Measurements from ENCODE around the gene KIF18B. TPM values are rescaled to one million over a fixed set of nuclear protein-coding genes. Genes with fewer than 3 reads are reported as not detected.

KIF18B gene
- total and polyA plus RNA-seq, 2 of the 13 experiments (the other 11 are each of a cell fraction or from before 2014, with no cell fraction given) = 15.2 to 15.3 TPM

GRCh38 chr17:44899074-44899782 is 48.3 kb downstream of the KIF18B start, which contains the start of gene EFTUD2 (continued):
- TF ChIP-seq STAG1 (CRISPR knock-in tag; IDR thresholded peaks at IDR 0.05) (no peak), PHF8 (CRISPR knock-in tag; IDR thresholded peaks at IDR 0.05) (peak; percentile 98), HNRNPH1 (optimal IDR thresholded peaks at IDR 0.05; ENCODE audit: low read depth, low read length) (no peak), GABPB1 (CRISPR knock-in tag; IDR thresholded peaks at IDR 0.05) (peak; percentile 98), SMC3 (IDR thresholded peaks at IDR 0.05; ENCODE audit: low read length) (no peak; the same call in 1 of the 2 replicates), ZNF616 (CRISPR knock-in tag; IDR thresholded peaks at IDR 0.05; ENCODE audit: low read depth) (peak; percentile 86), MZF1 (CRISPR knock-in tag; IDR thresholded peaks at IDR 0.05; ENCODE audit: borderline replicate concordance) (peak; percentile 18; the same call in 1 of the 2 replicates), ZZZ3 (CRISPR knock-in tag; IDR thresholded peaks at IDR 0.05; ENCODE audit: borderline replicate concordance) (peak; percentile 99; the same call in 1 of the 2 replicates), CCAR2 (optimal IDR thresholded peaks at IDR 0.05; ENCODE audit: low read depth, low read length) (no peak), ZNF44 (CRISPR knock-in tag; IDR thresholded peaks at IDR 0.05) (peak; percentile 86), NR3C1 (CRISPR knock-in tag; IDR thresholded peaks at IDR 0.05) (no peak), SRY (CRISPR knock-in tag; IDR thresholded peaks at IDR 0.05) (peak; percentile 96), REL (CRISPR knock-in tag; conservative IDR thresholded peaks at IDR 0.05) (peak; percentile 94), SNAPC5 (CRISPR knock-in tag; IDR thresholded peaks at IDR 0.05; ENCODE audit: borderline replicate concordance) (peak; percentile 58; the same call in 1 of the 2 replicates), CCDC6 (CRISPR knock-in tag; IDR thresholded peaks at IDR 0.05) (peak; percentile 97), PRPF4 (IDR thresholded peaks at IDR 0.05; ENCODE audit: low read depth, low read length, poor library complexity, severe bottlenecking) (no peak), CEBPG (CRISPR knock-in tag; IDR thresholded peaks at IDR 0.05) (peak; percentile 46; the same call in 1 of the 2 replicates), ZBTB26 (CRISPR knock-in tag; IDR thresholded peaks at IDR 0.05; ENCODE audit: borderline replicate concordance) (peak; percentile 92), DBP (CRISPR knock-in tag; IDR thresholded peaks at IDR 0.05; ENCODE audit: not compliant biosample characterization) (peak; percentile 85), HOXA9 (CRISPR knock-in tag; IDR thresholded peaks at IDR 0.05; ENCODE audit: borderline replicate concordance) (peak; percentile 90; the same call in 1 of the 2 replicates)
- TF ChIP-seq, protein P1, sequence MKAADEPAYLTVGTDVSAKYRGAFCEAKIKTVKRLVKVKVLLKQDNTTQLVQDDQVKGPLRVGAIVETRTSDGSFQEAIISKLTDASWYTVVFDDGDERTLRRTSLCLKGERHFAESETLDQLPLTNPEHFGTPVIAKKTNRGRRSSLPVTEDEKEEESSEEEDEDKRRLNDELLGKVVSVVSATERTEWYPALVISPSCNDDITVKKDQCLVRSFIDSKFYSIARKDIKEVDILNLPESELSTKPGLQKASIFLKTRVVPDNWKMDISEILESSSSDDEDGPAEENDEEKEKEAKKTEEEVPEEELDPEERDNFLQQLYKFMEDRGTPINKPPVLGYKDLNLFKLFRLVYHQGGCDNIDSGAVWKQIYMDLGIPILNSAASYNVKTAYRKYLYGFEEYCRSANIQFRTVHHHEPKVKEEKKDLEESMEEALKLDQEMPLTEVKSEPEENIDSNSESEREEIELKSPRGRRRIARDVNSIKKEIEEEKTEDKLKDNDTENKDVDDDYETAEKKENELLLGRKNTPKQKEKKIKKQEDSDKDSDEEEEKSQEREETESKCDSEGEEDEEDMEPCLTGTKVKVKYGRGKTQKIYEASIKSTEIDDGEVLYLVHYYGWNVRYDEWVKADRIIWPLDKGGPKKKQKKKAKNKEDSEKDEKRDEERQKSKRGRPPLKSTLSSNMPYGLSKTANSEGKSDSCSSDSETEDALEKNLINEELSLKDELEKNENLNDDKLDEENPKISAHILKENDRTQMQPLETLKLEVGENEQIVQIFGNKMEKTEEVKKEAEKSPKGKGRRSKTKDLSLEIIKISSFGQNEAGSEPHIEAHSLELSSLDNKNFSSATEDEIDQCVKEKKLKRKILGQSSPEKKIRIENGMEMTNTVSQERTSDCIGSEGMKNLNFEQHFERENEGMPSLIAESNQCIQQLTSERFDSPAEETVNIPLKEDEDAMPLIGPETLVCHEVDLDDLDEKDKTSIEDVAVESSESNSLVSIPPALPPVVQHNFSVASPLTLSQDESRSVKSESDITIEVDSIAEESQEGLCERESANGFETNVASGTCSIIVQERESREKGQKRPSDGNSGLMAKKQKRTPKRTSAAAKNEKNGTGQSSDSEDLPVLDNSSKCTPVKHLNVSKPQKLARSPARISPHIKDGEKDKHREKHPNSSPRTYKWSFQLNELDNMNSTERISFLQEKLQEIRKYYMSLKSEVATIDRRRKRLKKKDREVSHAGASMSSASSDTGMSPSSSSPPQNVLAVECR (CRISPR knock-in tag; IDR thresholded peaks at IDR 0.05; ENCODE audit: borderline replicate concordance) = peak; percentile 99
- TF ChIP-seq, protein P2, sequence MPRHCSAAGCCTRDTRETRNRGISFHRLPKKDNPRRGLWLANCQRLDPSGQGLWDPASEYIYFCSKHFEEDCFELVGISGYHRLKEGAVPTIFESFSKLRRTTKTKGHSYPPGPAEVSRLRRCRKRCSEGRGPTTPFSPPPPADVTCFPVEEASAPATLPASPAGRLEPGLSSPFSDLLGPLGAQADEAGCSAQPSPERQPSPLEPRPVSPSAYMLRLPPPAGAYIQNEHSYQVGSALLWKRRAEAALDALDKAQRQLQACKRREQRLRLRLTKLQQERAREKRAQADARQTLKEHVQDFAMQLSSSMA (CRISPR knock-in tag; IDR thresholded peaks at IDR 0.05) = peak; percentile 84
